NCI-H1105 treated with DMSO at 0.1 percent for 48 hours (cell line): ENCODE data around the gene ELL2.
"Not testable (repeated sequence)": the region's sequence is repeated elsewhere in the genome, so short reads cannot be mapped to it uniquely, and the experiment has no call there.

Source experiments
- DNase-seq: peaks from one replicate; lab custom pipeline; 2025; lab: John Stamatoyannopoulos, UW

The ELL2 gene

DNA sequence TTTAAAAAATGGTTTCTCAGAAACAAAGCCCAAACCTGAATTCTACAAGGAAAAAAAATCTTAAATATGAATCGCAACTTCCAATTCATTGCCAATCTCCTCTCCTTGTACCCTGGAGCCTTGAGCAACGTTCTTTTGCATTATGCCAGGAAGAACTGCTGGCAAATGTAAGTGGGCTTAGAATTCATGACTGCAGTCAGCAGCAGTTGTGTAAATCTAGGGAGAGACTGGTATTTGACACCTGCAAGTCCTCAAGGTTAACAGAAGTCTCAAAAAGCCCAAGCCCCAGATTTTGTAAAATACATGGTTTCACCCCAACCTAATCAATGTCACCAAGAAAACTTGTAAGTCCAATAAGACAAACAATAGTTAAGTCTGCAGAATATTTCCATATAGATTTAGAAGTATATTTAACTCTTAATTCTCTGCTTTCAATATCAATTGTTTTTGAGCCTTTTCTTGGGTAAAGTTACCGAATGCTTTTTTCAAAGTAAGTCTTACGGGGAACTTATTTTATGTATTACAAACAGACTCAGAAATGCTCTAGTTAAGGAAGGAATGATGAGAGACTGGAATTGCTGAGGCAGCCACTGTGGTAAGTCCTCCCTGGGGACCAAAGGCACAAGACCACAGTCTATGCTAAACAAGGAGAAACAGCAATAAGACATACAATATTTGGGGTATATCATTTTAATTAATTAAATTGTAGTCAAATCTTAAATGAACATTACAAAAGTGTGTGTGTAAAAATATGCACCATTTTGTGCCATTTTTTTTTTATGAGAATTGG is 31.3 kb downstream of the ELL2 start:
- DNase-seq, result no peak

DNA sequence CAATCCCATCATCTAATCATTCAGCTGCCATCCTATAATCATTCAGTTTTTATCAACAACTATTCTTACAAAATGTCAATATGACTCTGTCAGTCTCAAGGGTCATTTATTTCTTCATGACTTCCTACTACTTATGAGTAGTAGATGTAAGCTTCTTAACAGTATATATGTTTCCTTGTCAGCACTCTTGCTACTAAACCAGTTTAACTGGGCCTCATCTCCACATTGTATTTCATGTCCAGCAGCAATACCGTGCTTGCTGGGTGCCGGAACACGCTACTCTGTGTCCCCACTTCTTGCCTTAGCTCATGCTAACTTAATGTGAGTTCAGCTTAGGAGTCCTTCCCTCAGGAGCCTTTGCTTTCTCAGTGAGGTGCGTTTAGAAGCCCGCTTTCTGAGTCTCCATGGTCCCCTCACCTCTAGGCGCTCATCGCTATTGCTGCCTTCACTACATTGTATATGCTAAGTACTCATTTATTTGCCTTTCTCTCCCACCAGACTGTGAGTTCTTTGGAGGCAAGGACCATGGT is 32.9 kb downstream of the ELL2 start:
- DNase-seq, result no peak

DNA sequence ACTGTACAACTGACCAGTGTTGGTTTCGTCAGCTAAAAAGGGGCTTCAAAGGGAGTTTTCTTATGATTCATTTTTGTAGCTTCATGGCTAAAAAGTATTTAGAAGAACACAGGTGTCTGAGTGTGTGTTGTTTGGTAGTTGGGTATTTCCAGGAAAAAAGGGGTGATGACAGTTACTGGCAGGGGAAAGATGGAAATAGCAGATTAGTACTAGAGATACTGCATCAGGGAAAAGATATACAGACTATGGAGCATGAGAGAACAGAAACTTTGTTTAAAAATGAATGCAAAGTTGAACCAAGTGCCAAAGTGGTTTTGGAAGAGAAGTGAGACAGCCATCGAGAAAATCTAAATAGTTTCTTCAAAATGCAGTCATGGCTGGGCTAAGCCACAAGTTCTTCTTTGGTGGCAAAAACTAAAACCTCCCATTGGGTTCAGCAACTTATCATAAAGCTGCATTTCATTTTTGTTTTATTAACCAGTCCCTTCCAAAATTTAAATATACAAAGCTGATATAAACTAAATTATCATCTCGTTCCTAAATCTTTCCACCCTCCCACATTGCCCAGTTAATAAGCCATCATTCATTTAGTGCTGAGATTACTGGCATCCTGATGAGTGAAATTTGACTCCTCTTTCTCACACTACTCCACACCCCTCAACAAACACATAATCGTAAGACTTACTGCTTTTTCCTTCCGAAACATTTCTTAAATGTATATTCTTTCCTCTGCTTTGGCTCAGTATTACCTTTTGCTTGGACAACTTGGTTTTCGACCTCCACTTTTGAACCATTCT is 33.5 kb downstream of the ELL2 start:
- DNase-seq, result no peak

DNA sequence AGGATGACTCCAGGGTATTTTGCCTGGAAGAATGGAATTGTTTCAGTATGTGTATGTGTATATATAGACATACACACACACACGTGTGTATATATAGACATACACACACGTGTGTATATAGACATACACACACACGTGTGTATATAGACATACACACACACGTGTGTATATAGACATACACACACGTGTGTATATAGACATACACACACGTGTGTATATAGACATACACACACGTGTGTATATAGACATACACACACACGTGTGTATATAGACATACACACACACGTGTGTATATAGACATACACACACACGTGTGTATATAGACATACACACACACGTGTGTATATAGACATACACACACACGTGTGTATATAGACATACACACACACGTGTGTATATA is 34.4 kb downstream of the ELL2 start:
- not testable (repeated sequence) for DNase-seq

DNA sequence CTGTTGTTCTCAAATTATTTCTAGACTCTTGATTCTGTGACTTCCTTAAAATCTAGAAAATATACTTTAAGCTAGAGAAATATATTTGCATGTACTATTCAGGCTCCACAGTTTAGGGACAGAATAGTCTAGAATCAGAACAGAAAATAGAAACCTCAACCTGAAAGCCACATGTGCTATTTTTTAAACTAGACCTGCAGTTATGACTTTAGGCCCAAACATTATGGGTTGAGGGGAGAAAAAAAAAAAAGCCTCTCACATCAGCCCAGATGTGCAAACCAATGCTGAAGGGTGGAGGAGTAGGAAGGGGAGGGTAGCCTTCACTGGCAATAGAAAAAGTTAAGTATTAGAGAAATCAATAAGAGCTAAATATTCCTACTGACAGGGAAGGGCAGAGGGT is 35.7 kb downstream of the ELL2 start:
- no peak for DNase-seq

DNA sequence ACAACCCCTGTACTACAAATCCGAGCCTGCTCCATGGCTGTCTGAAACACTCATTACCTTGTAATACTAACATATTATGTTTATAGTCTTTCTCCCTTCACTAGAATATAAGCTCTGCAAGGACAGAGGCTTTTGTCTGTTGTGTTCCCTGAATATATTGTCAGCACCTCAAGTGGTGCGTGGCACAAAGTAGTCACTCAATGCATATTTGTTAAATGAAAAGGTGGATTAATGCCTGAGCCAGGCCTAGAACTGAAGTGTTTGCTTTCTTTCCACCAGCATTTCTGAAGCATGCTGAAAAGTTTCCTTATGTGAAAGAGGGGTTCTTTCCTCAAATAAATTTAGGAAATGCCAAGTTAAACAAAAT is 36.3 kb downstream of the ELL2 start:
- DNase-seq, result no peak

DNA sequence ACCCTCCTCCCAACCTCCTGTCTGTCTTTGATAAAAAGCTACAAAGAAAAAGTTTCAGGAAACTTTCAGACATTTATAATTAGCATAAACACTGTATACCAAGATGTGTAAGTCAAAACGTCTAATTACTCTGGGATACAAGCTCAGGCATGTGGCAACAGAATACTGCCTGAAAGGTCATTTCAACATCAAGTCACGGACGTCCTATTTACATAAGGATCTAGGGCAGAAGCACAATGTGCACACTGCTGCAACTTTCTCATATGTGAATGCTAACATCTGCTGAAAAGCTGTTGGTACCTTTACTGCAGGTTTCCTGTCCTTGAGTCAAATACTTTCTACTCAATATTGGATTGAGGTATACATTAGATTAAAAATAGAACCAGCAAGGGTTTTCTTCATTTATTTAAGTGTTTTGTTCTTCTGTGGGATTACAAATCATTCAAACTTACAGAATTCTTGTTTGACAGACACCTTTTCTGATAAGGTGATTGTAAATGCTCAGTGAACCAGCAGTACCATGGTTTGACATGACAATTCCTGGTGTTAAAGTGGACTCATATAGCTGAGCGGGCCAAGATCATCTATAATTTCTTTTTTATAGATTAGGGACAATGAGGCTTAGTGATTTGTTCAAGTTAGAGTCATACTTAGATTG is 36.8 kb downstream of the ELL2 start:
- peak; percentile 33 for DNase-seq

DNA sequence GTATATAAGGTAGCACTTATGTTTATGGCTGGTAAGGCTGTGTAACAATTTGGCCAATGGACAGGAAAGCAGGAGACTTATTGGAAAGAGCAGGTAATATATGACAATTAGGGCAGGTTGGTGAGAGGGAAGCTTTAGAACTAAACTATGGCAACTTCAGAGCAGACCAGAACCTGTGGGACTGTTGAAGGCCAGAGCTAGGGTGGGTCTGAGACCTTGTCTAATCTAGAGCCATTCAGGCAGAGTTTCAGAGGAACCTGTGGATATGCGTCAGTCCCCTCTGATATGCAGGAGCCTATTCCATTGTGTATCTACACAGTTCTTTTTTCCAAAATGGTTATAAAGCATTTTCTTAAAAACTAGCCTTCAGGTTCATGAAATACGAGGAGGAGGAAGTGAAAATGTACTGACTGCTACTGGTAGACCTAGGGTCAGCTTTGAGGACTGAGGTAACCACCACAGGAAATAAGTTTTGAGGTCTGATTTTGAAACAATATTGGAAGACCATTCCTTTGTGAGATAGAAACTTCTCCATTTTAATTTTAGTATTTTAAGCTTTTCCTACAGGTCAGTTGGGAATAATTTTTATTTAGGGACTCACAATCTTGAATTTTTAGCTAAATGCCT is 37.6 kb downstream of the ELL2 start:
- DNase-seq, result no peak

DNA sequence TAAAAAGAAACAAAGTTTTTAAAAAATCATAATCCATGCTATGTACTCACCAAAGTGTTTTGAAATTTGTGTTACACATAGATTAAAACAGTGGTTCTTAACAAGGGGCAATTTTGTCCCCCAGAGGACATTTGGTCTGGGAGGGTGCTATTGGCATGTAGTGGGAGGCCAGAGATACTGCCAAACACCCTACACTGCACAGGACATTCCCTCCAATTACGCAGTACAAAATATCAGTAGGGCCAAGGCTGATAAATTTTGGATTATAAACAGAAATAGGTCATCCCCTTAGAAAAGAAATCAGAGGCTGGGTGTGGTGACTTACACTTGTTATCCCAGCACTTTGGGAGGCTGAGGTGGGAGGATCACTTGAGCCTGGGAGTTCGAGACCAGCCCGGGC is 38.9 kb downstream of the ELL2 start:
- DNase-seq, result no peak

DNA sequence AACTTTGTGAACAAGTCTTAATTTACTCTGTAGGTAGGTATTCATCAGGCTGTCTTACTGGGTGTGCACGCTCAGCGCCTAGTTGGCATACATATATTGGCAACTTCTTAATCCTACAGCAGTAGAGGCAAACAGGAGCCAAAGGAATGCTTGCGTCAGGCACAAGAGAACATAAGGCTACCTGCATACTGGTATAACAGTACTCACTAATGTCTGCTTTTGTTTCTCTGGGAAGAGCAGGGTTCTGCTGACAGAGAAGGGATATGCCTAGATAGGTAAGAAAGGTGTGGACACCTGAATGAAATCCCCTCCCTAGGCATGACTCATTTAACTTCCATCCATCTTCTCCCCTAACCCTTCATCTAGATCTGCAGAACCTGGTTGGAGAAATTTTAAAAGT is 40.1 kb downstream of the ELL2 start:
- no peak for DNase-seq

DNA sequence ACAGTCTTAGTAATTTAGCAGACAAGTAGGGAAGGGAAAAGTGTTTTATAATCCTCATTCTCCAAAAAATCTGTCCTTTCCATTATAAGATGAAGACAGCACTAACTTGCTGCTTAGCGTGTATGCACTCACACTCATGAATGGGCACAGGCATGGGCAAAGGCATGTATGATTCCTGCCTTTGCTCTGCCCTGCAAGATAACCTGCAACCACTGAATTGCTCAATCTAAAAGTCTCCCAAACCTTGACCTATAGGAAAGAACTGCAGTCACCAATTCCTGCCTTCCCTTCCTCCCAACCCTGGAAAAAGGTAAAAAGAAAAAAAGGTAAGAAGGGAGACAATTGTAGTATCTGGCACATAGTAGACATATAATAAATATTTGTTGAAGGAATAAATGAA is 40.8 kb downstream of the ELL2 start:
- DNase-seq, result no peak

DNA sequence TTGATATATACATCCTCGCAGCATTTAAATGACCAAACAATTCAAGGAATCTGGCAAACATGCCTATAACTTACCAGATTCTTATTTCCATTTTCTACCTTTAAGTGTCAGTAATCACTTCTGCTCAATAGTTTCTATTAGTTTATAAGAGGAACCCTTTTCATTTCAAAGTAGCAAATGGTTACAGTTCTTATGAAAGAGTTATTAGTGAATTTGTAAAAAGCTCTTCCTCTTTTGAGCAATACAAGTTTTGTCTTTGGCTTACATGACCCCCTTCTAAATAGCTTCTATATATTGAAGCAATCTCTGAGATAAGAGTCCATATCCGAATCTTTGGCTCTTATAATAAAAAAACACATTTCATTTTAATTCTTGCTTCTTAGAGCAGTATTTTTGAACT is 42.0 kb downstream of the ELL2 start:
- DNase-seq, result no peak

DNA sequence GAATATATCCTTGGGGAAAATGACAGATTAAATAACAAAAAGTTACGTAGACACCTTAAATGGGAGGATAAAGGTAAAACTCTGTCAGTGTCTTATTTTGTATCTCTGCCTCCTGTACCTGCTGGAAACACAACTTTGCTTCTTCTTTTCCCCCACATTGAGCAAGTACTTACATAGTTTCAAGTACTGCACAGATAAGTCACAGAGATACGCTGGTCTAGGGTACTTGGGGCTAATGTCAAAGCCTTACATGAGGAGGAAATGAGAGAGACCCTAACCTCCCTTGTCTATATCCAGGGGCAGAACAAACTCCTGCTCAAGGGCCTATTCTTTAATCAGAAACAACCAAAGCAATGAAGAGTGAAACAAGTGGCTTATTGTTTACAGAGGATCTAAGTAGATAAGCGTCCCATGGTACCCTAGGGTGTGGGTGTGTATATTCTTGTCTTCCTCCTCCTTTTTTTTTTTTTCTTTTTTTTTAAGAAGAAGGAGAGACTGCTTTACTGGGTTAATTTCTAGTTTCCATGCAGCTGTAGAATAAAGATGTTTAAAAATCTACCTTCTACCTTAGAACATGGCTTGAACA is 43.1 kb downstream of the ELL2 start:
- no peak for DNase-seq

DNA sequence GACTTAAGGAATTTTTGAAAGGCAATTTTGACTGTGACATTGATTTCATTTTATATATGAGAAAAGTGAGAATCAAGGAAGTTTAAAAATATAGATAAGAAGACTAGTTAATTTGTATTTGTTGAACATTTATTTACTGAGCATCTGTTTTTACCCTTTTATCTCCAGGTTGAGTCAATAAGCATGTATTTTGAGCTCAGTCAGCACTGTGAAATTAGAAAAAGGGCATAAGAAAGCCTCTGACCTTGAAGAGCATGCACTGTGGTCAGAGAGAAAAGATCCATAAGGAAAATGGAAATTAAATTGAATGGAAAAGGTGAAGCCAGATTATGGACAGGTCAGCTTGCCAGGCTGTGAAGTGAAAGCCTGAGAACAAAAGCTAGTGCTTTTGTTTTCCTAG is 44.4 kb downstream of the ELL2 start:
- DNase-seq, result no peak

DNA sequence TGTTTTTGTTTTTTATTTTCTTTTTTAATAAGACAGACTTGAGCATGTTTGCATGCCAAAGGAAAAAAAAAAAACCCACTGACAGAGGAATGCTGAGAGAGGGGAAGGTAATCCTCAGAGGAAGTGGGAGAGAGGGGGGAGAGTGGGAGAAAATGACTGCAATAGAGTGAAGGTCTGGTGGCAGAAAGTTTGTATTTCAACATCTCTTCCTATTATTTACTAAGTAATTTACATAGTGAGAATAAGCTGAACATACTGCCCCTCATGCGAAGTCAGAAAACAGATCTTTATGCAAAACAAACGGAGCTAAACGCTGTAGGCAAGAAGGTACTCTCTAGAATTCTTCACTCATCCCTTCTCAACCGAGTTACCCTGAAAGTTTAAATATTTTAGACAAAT is 45.0 kb downstream of the ELL2 start:
- DNase-seq, result no peak

DNA sequence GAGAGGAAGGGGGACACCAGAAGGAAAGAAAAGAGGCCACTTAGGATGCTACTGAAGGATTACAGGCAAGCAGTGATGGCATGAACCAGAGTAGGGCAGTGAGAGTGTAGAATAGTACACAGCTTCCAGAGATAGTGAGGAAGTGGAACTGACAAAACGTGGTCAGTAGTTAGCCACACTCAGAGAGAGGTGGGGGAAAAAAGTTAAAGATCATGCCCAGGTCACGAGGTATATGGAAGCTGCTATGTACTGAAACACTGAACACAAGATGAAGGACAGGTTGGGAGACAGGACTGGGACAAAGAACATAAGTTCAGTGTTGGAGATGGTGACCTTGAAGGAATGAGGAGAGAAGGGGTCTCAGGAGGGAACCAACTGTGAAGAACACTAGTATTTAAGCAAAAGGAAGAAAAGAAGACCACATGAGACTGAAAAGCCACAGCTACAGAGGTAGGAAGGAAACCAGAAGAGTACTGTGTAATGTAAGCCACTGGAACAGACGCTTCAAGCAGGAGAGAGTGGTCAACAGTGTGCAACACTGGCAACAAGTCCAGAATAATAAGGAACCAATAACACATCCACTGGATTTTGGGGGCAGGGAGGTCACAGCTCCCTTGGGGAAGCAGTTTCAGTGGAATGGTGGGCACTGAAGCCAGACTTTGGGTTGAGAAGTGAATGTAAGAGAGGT is 45.5 kb downstream of the ELL2 start:
- no peak for DNase-seq

DNA sequence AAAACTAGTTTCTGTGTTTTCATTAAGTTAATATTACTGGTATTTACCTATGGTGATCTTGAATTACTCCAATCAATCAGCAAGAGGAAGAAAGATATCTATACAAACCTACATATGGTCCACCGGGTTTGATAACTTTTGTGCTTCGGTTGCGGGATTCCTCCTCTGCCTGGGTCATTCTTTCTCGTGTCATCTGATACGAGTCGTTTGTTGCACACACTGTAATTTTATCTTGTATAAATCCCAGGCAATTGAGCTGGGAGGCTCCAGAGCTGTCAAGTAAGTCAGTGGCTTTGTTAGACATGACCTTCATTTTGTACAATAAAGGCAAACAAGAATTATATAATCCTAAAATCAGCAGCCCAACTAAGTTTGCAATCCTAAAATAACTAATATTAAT is 48.0 kb downstream of the ELL2 start:
- DNase-seq, result no peak

DNA sequence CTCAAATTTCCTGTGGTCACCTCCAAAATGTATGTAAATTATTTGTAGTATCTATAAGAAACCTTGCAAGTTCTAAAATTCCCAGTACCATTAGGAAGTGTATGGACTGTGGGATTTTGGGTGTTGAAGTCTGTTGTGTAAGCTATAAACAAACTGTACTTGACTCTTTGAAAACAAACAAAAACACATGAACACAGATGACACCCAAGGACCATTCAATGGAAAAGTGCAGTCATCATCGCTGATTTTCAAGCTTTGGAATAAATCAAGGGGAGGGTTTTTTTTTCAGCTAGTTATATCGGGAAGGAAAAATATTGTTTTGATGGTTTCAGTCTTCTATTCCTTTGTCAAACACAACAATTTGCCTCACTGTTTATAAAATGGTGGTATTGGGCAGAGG is 49.6 kb downstream of the ELL2 start:
- no peak for DNase-seq

DNA sequence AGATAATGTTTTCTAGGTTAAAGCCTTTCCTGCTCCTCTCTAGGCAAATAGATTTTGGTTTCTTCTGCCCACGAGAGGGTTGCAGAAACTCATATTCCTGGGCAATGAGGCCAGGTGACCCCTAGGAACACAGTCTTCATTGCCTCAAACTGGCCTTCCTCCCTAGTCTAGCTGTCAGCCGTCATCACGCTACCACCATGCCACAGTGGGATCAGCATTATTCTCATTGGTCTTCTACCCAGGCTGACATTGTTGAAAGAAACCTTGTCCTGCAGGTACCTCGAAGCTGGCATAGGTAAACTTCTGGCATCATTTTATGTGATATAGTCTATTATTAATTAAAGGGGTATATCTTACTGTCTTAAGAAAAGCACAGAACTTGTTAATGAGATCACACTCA is 51.1 kb downstream of the ELL2 start:
- DNase-seq, result no peak

DNA sequence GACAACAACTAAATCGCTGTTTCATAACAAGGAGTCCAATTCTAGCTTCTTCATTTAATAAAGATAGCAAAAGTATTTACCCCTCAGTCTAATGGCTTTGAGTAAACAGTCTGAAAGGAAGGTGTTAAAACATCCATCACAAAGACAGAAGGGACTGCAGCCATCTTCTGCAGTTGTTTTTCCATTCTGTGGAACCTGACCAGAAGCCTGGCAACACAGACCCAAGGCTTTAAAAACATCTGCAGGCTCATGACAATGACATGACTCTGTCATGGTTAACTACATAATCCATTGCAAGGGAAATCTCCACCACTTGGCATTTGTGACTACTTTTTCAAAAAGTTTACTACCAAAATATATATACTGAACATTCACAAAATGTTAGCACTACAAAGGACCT is 51.9 kb downstream of the ELL2 start:
- no peak for DNase-seq

DNA sequence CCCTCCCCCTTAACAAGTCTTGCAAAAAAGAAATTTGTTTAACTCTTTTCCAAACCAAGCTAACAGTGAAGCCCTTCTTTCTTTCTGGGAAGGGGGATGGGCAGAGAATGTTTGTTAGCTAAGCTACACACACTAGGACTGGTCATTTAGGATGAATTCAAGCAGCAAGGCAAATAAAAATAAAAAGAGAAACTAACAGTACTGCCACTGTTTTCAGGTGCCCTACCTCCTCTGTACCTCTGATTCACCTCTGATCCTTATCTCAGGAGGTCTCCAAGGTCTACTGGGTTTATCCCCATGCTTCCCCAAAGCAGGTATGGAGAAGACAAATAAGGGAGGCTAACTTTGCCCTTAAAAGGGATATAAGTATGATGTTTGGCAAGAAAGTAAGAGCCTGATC is 52.9 kb downstream of the ELL2 start:
- no peak for DNase-seq
